ENCODE results near the gene LCT.
"Not testable (repeated sequence)": the region's sequence is repeated elsewhere in the genome, so short reads cannot be mapped to it uniquely, and the experiment has no call there.

LCT gene

GRCh38 chr2:135798275-135798705, 38.7 kb downstream of the LCT start:
- TF ChIP-seq CTCF (IDR thresholded peaks at IDR 0.05; ENCODE audit: poor library complexity, severe bottlenecking), result no peak
- H3K36me3 ChIP-seq (ENCODE audit: low read depth), result no peaks in the 10 kb centered on the region
- H3K4me3 ChIP-seq (ENCODE audit: severe bottlenecking), result no peak overlapping the region
- H3K27me3 ChIP-seq (ENCODE audit: insufficient read depth, poor library complexity, severe bottlenecking), result no peaks in the 10 kb centered on the region
- H3K27ac ChIP-seq (ENCODE audit: poor library complexity, severe bottlenecking), result no peak overlapping the region
- ATAC-seq (ENCODE audit: low read depth), result no peak
- H3K4me1 ChIP-seq (ENCODE audit: insufficient read depth, poor library complexity, severe bottlenecking), result no peaks in the 10 kb centered on the region
- no peaks in the 10 kb centered on the region for H3K9me3 ChIP-seq (ENCODE audit: severe bottlenecking)
- DNase-seq (ENCODE audit: low spot score), result no peak

GRCh38 chr2:135797497-135798274, 39.3 kb downstream of the LCT start:
- no peak for DNase-seq (ENCODE audit: low spot score)
- Histone ChIP-seq H3K27ac (ENCODE audit: poor library complexity, severe bottlenecking) (no peak overlapping the region), H3K27me3 (ENCODE audit: insufficient read depth, poor library complexity, severe bottlenecking) (no peaks in the 10 kb centered on the region), H3K9me3 (ENCODE audit: severe bottlenecking) (no peaks in the 10 kb centered on the region), H3K4me1 (ENCODE audit: insufficient read depth, poor library complexity, severe bottlenecking) (no peaks in the 10 kb centered on the region), H3K4me3 (ENCODE audit: severe bottlenecking) (no peak overlapping the region), H3K36me3 (ENCODE audit: low read depth) (no peaks in the 10 kb centered on the region)
- TF ChIP-seq CTCF (IDR thresholded peaks at IDR 0.05; ENCODE audit: poor library complexity, severe bottlenecking), result peak; percentile 92
- ATAC-seq (ENCODE audit: low read depth), result peak; percentile 77

- Histone ChIP-seq H3K4me3 (ENCODE audit: severe bottlenecking) (no peak overlapping the region), H3K9me3 (ENCODE audit: severe bottlenecking) (no peaks in the 10 kb centered on the region), H3K27ac (ENCODE audit: poor library complexity, severe bottlenecking) (no peak overlapping the region), H3K27me3 (ENCODE audit: insufficient read depth, poor library complexity, severe bottlenecking) (no peaks in the 10 kb centered on the region), H3K4me1 (ENCODE audit: insufficient read depth, poor library complexity, severe bottlenecking) (no peaks in the 10 kb centered on the region), H3K36me3 (ENCODE audit: low read depth) (no peaks in the 10 kb centered on the region)
- no peak for TF ChIP-seq CTCF (IDR thresholded peaks at IDR 0.05; ENCODE audit: poor library complexity, severe bottlenecking)
- DNase-seq (ENCODE audit: low spot score), result no peak
- ATAC-seq (ENCODE audit: low read depth), result no peak
These were observed 40.4 kb downstream of the LCT start for GRCh38 chr2:135796606-135797005.

- not testable (repeated sequence) for H3K27me3 ChIP-seq (ENCODE audit: insufficient read depth, poor library complexity, severe bottlenecking); H3K4me1 ChIP-seq (ENCODE audit: insufficient read depth, poor library complexity, severe bottlenecking); H3K27ac ChIP-seq (ENCODE audit: poor library complexity, severe bottlenecking); H3K4me3 ChIP-seq (ENCODE audit: severe bottlenecking); DNase-seq (ENCODE audit: low spot score); ATAC-seq (ENCODE audit: low read depth); H3K9me3 ChIP-seq (ENCODE audit: severe bottlenecking); H3K36me3 ChIP-seq (ENCODE audit: low read depth)
These were observed 41.3 kb downstream of the LCT start for GRCh38 chr2:135795641-135796040.

- no peaks in the 10 kb centered on the region for H3K4me1 ChIP-seq (ENCODE audit: insufficient read depth, poor library complexity, severe bottlenecking)
- H3K27ac ChIP-seq (ENCODE audit: poor library complexity, severe bottlenecking), result no peak overlapping the region
- no peak for ATAC-seq (ENCODE audit: low read depth)
- no peaks in the 10 kb centered on the region for H3K27me3 ChIP-seq (ENCODE audit: insufficient read depth, poor library complexity, severe bottlenecking)
- no peak for TF ChIP-seq CTCF (IDR thresholded peaks at IDR 0.05; ENCODE audit: poor library complexity, severe bottlenecking)
- no peaks in the 10 kb centered on the region for H3K9me3 ChIP-seq (ENCODE audit: severe bottlenecking)
- no peak for DNase-seq (ENCODE audit: low spot score)
- no peak overlapping the region for H3K4me3 ChIP-seq (ENCODE audit: severe bottlenecking)
- no peaks in the 10 kb centered on the region for H3K36me3 ChIP-seq (ENCODE audit: low read depth)
These were observed 44.4 kb downstream of the LCT start for GRCh38 chr2:135792401-135793150.
